Measurements from ENCODE around the gene KANSL3. TPM values are rescaled to one million over a fixed set of nuclear protein-coding genes. Genes with fewer than 3 reads are reported as not detected.
A peak's percentile ranks its signal among the peaks of the same experiment; 100 is the strongest.
"Not testable (repeated sequence)": the region's sequence is repeated elsewhere in the genome, so short reads cannot be mapped to it uniquely, and the experiment has no call there.

The KANSL3 gene
- total RNA-seq, 1 donor from 2014 or later: 45.5 TPM

GRCh38 chr2:96554293-96555145, 83.6 kb downstream of the KANSL3 start:
- H3K27me3 Mint-ChIP-seq: no peaks in the 10 kb centered on the region
- peak; percentile 91 for DNase-seq
- H3K4me1 Mint-ChIP-seq: peaks cover 25% of the 10 kb centered on the region
- peaks cover 14% of the 10 kb centered on the region for H3K36me3 Mint-ChIP-seq (ENCODE audit: low read depth)
- intact Hi-C loops (cut with micrococcal nuclease): loop anchor here (1.0 to 2.0 kb wide), 4 partner anchors 16 to 147 kb away; no protein-coding TSS in a partner anchor
- peak overlapping the region; percentile 37 for H3K27ac Mint-ChIP-seq
- H3K4me3 Mint-ChIP-seq: no peak overlapping the region
- H3K9me3 Mint-ChIP-seq: no peaks in the 10 kb centered on the region

- peaks cover 25% of the 10 kb centered on the region for H3K4me1 Mint-ChIP-seq
- H3K27me3 Mint-ChIP-seq, H3K4me3 Mint-ChIP-seq, DNase-seq, H3K9me3 Mint-ChIP-seq: not testable (repeated sequence)
- peaks cover 15% of the 10 kb centered on the region for H3K36me3 Mint-ChIP-seq (ENCODE audit: low read depth)
- intact Hi-C loops (cut with micrococcal nuclease): loop anchor here (1.0 to 2.0 kb wide), 4 partner anchors 16 to 147 kb away; no protein-coding TSS in a partner anchor
- peak overlapping the region; percentile 37 for H3K27ac Mint-ChIP-seq
Measured at GRCh38 chr2:96553957-96554292, 84.2 kb downstream of the KANSL3 start.

GRCh38 chr2:96553176-96553956, 84.7 kb downstream of the KANSL3 start:
- intact Hi-C loops (cut with micrococcal nuclease): no loop called here
- peak overlapping the region; percentile 23 for H3K4me3 Mint-ChIP-seq
- H3K9me3 Mint-ChIP-seq: no peaks in the 10 kb centered on the region
- peaks cover 20% of the 10 kb centered on the region for H3K36me3 Mint-ChIP-seq (ENCODE audit: low read depth)
- H3K4me1 Mint-ChIP-seq: peaks cover 25% of the 10 kb centered on the region
- DNase-seq: no peak
- H3K27ac Mint-ChIP-seq: peak overlapping the region; percentile 37
- H3K27me3 Mint-ChIP-seq: no peaks in the 10 kb centered on the region

GRCh38 chr2:96552315-96553175, 85.6 kb downstream of the KANSL3 start:
- Mint-ChIP-seq H3K4me1 (peaks cover 26% of the 10 kb centered on the region), H3K27me3 (no peaks in the 10 kb centered on the region), H3K36me3 (ENCODE audit: low read depth) (peaks cover 26% of the 10 kb centered on the region), H3K4me3 (no peak overlapping the region), H3K27ac (peak overlapping the region; percentile 51), H3K9me3 (no peaks in the 10 kb centered on the region)
- DNase-seq: no peak
- intact Hi-C loops (cut with micrococcal nuclease): no loop called here

- intact Hi-C loops (cut with micrococcal nuclease): no loop called here
- Mint-ChIP-seq H3K36me3 (ENCODE audit: low read depth) (peaks cover 32% of the 10 kb centered on the region), H3K4me3 (no peak overlapping the region), H3K27me3 (no peaks in the 10 kb centered on the region), H3K4me1 (peaks cover 26% of the 10 kb centered on the region), H3K9me3 (no peaks in the 10 kb centered on the region), H3K27ac (peak overlapping the region; percentile 51)
- no peak for DNase-seq
Measured at GRCh38 chr2:96551605-96552314, 86.4 kb downstream of the KANSL3 start.

- Mint-ChIP-seq H3K9me3 (no peaks in the 10 kb centered on the region), H3K27me3 (no peaks in the 10 kb centered on the region), H3K27ac (no peak overlapping the region), H3K4me3 (no peak overlapping the region), H3K36me3 (ENCODE audit: low read depth) (peaks cover 40% of the 10 kb centered on the region), H3K4me1 (peaks cover 30% of the 10 kb centered on the region)
- intact Hi-C loops (cut with micrococcal nuclease): no loop called here
- DNase-seq: no peak
Measured at GRCh38 chr2:96550787-96551604, 87.1 kb downstream of the KANSL3 start.

- Mint-ChIP-seq H3K4me1 (peaks cover 37% of the 10 kb centered on the region), H3K36me3 (ENCODE audit: low read depth) (peaks cover 47% of the 10 kb centered on the region), H3K27ac (no peak overlapping the region), H3K27me3 (no peaks in the 10 kb centered on the region), H3K4me3 (no peak overlapping the region), H3K9me3 (no peaks in the 10 kb centered on the region)
- intact Hi-C loops (cut with micrococcal nuclease): no loop called here
- DNase-seq: no peak
Measured at GRCh38 chr2:96549967-96550786, 87.9 kb downstream of the KANSL3 start.

GRCh38 chr2:96549466-96549785, 88.7 kb downstream of the KANSL3 start:
- DNase-seq: no peak
- Mint-ChIP-seq H3K4me3 (no peak overlapping the region), H3K36me3 (ENCODE audit: low read depth) (peaks cover 54% of the 10 kb centered on the region), H3K9me3 (no peaks in the 10 kb centered on the region), H3K27me3 (no peaks in the 10 kb centered on the region), H3K27ac (no peak overlapping the region), H3K4me1 (peaks cover 39% of the 10 kb centered on the region)
- intact Hi-C loops (cut with micrococcal nuclease): no loop called here

GRCh38 chr2:96548558-96549465, 89.3 kb downstream of the KANSL3 start:
- H3K4me3 Mint-ChIP-seq: no peak overlapping the region
- H3K27ac Mint-ChIP-seq: no peak overlapping the region
- peaks cover 43% of the 10 kb centered on the region for H3K4me1 Mint-ChIP-seq
- no peaks in the 10 kb centered on the region for H3K9me3 Mint-ChIP-seq
- no peak for DNase-seq
- H3K27me3 Mint-ChIP-seq: no peaks in the 10 kb centered on the region
- peaks cover 61% of the 10 kb centered on the region for H3K36me3 Mint-ChIP-seq (ENCODE audit: low read depth)
- intact Hi-C loops (cut with micrococcal nuclease): no loop called here

GRCh38 chr2:96547731-96548171, 90.4 kb downstream of the KANSL3 start:
- no peak for DNase-seq
- Mint-ChIP-seq H3K27ac (peak overlapping the region; percentile 73), H3K27me3 (no peaks in the 10 kb centered on the region), H3K4me3 (peak overlapping the region; percentile 57), H3K36me3 (ENCODE audit: low read depth) (peaks cover 67% of the 10 kb centered on the region), H3K4me1 (peaks cover 43% of the 10 kb centered on the region), H3K9me3 (no peaks in the 10 kb centered on the region)
- intact Hi-C loops (cut with micrococcal nuclease): no loop called here

GRCh38 chr2:96547203-96547641, 90.9 kb downstream of the KANSL3 start:
- no peak for DNase-seq
- H3K27me3 Mint-ChIP-seq: no peaks in the 10 kb centered on the region
- H3K9me3 Mint-ChIP-seq: no peaks in the 10 kb centered on the region
- H3K4me3 Mint-ChIP-seq: peak overlapping the region; percentile 57
- H3K27ac Mint-ChIP-seq: peak overlapping the region; percentile 73
- H3K36me3 Mint-ChIP-seq (ENCODE audit: low read depth): peaks cover 67% of the 10 kb centered on the region
- intact Hi-C loops (cut with micrococcal nuclease): no loop called here
- peaks cover 48% of the 10 kb centered on the region for H3K4me1 Mint-ChIP-seq

All from activated CD4-positive, alpha-beta T cell treated with anti-CD3 and anti-CD28 coated beads, Interleukin-2, amount 10 ng/mL, durations not matched to agents 24 days and 14 days (primary cell).